ENCODE measurements around the gene ITGB1BP2.
A peak's percentile ranks its signal among the peaks of the same experiment; 100 is the strongest.
"Not testable (repeated sequence)": the region's sequence is repeated elsewhere in the genome, so short reads cannot be mapped to it uniquely, and the experiment has no call there.

Gene ITGB1BP2

GRCh38 chrX:71300495-71300894, 1.1 kb upstream of the ITGB1BP2 start:
- DNase-seq (ENCODE audit: insufficient read length, low spot score); FAIRE-seq: not testable (repeated sequence)

GRCh38 chrX:71302461-71303213, 1.1 kb downstream of the ITGB1BP2 start:
- FAIRE-seq: no peak
- no peak for DNase-seq (ENCODE audit: insufficient read length, low spot score)

- DNase-seq (ENCODE audit: insufficient read length, low spot score): no peak
- FAIRE-seq: no peak
Measured at GRCh38 chrX:71304561-71304960, 3.0 kb downstream of the ITGB1BP2 start.

GRCh38 chrX:71315917-71316316, 14.4 kb downstream of the ITGB1BP2 start:
- DNase-seq (ENCODE audit: insufficient read length, low spot score) (no peak), FAIRE-seq (no peak)

- not testable (repeated sequence) for DNase-seq (ENCODE audit: insufficient read length, low spot score); FAIRE-seq
Measured at GRCh38 chrX:71316959-71317358, 15.4 kb downstream of the ITGB1BP2 start.

- DNase-seq (ENCODE audit: insufficient read length, low spot score) (no peak), FAIRE-seq (no peak)
Measured at GRCh38 chrX:71320126-71320525, 18.6 kb downstream of the ITGB1BP2 start.

GRCh38 chrX:71321731-71322130, 20.2 kb downstream of the ITGB1BP2 start:
- FAIRE-seq (no peak), DNase-seq (ENCODE audit: insufficient read length, low spot score) (no peak)

- FAIRE-seq; DNase-seq (ENCODE audit: insufficient read length, low spot score): not testable (repeated sequence)
Measured at GRCh38 chrX:71324452-71324851, 22.9 kb downstream of the ITGB1BP2 start.

- FAIRE-seq (peak; percentile 33), DNase-seq (ENCODE audit: insufficient read length, low spot score) (no peak)
Measured at GRCh38 chrX:71326394-71326793, 24.8 kb downstream of the ITGB1BP2 start.

- DNase-seq (ENCODE audit: insufficient read length, low spot score); FAIRE-seq: not testable (repeated sequence)
Measured at GRCh38 chrX:71349151-71349665, 47.7 kb downstream of the ITGB1BP2 start.

- FAIRE-seq; DNase-seq (ENCODE audit: insufficient read length, low spot score): not testable (repeated sequence)
Measured at GRCh38 chrX:71349867-71350266, 48.3 kb downstream of the ITGB1BP2 start.

GRCh38 chrX:71352439-71352838, 50.9 kb downstream of the ITGB1BP2 start:
- DNase-seq (ENCODE audit: insufficient read length, low spot score); FAIRE-seq: not testable (repeated sequence)

All from GM19239 (cell line).